ENCODE results near the gene KCND2.

KCND2 gene

DNA sequence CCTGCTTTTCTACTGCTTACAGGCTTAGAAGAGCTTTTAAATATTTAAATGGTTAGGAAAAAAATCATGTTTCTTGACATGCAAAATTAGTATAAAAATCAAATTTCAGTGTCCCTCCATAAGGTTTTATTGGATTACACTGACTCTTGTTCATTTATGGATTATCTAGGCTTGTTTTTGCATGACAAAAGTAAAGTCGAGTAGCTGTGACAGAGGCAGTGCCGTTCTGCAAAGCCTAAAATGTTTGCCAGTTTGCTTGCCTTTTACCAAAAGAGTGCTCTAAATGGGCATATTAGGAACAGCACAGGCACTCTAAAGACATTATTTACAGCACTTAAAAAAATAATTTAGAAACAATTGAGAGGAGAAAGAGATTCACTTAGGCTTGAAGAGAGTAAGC lies 445.4 kb downstream of the KCND2 start:
- TF ChIP-seq, protein P1, sequence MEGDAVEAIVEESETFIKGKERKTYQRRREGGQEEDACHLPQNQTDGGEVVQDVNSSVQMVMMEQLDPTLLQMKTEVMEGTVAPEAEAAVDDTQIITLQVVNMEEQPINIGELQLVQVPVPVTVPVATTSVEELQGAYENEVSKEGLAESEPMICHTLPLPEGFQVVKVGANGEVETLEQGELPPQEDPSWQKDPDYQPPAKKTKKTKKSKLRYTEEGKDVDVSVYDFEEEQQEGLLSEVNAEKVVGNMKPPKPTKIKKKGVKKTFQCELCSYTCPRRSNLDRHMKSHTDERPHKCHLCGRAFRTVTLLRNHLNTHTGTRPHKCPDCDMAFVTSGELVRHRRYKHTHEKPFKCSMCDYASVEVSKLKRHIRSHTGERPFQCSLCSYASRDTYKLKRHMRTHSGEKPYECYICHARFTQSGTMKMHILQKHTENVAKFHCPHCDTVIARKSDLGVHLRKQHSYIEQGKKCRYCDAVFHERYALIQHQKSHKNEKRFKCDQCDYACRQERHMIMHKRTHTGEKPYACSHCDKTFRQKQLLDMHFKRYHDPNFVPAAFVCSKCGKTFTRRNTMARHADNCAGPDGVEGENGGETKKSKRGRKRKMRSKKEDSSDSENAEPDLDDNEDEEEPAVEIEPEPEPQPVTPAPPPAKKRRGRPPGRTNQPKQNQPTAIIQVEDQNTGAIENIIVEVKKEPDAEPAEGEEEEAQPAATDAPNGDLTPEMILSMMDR (conservative IDR thresholded peaks at IDR 0.05; ENCODE audit: control insufficient read depth, insufficient read depth, low read depth, low read length), result no peak
- no peak for DNase-seq (ENCODE audit: low read depth)
- H3K4me3 ChIP-seq (ENCODE audit: control insufficient read depth, low read depth, low read length), result no peak overlapping the region

GRCh38 chr7:120720317-120720716 lies 447.3 kb downstream of the KCND2 start:
- no peak overlapping the region for H3K4me3 ChIP-seq (ENCODE audit: control insufficient read depth, low read depth, low read length)
- TF ChIP-seq, protein P1 (conservative IDR thresholded peaks at IDR 0.05; ENCODE audit: control insufficient read depth, insufficient read depth, low read depth, low read length), result no peak
- DNase-seq (ENCODE audit: low read depth), result no peak

- H3K4me3 ChIP-seq (ENCODE audit: control insufficient read depth, low read depth, low read length), result no peak overlapping the region
- DNase-seq (ENCODE audit: low read depth), result no peak
- TF ChIP-seq, protein P1 (conservative IDR thresholded peaks at IDR 0.05; ENCODE audit: control insufficient read depth, insufficient read depth, low read depth, low read length), result no peak
These were observed 450.8 kb downstream of the KCND2 start for GRCh38 chr7:120723465-120724385.

DNA sequence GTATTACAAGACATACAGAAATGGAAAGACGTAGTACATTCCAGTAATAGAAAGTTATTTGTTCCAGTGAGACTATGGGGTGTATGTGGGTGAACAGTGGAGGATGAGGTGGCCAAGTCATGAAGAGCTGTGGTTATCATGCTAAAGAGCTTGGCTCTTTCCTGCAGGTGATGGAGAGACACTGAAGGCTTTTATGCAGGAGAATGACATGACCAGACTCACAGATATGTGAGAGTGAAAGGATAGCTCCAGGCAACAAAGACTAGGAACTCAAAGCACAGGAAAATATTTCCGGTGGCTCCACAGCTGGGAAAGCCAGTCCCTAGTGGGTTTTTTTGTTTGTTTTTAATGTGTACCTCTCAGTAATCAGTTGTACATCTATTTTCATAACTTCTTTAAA lies 451.5 kb downstream of the KCND2 start:
- TF ChIP-seq, protein P1 (conservative IDR thresholded peaks at IDR 0.05; ENCODE audit: control insufficient read depth, insufficient read depth, low read depth, low read length), result no peak
- no peak overlapping the region for H3K4me3 ChIP-seq (ENCODE audit: control insufficient read depth, low read depth, low read length)
- DNase-seq (ENCODE audit: low read depth), result no peak

GRCh38 chr7:120724955-120725354 lies 452.0 kb downstream of the KCND2 start:
- TF ChIP-seq, protein P1 (conservative IDR thresholded peaks at IDR 0.05; ENCODE audit: control insufficient read depth, insufficient read depth, low read depth, low read length), result no peak
- H3K4me3 ChIP-seq (ENCODE audit: control insufficient read depth, low read depth, low read length), result no peak overlapping the region

DNA sequence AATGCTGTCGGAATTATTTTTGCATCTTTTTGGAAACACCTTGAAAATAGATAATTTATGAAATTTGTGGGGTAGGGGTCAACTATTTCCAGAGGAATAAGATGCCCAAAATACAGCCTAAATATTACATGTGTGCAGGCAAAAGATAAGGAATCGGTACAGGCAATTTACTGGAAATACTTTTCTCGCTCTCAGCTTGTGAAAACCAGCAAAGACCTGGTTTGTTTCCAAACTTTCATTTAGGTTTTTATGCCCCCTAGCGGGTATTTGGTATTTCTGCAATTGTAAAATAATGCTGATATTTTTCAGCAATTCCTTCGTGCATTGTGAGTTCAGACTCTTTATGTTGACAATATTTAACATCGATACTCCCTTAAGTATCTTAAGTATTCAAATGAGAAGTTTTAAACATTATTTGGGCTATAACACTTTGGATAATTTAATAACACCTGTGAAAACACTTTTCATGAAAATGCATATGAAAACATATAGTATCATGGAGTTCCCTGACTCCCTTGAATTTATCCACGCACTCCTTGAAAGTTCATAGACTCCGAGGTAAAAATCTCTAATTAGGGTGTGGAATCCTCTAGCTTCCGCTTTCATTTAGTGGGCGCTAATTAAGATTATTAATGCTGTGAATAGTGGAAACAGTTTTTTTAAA lies 452.5 kb downstream of the KCND2 start:
- peak; percentile 63 for DNase-seq (ENCODE audit: low read depth)
- TF ChIP-seq, protein P1 (conservative IDR thresholded peaks at IDR 0.05; ENCODE audit: control insufficient read depth, insufficient read depth, low read depth, low read length), result peak; percentile 60

More at GRCh38 chr7:120724955-120725354, 452.0 kb downstream of the KCND2 start:
- DNase-seq (ENCODE audit: low read depth), result no peak

More for the DNA sequence above, 452.5 kb downstream of the KCND2 start:
- H3K4me3 ChIP-seq (ENCODE audit: control insufficient read depth, low read depth, low read length), result no peak overlapping the region

Data from fibroblast of mammary gland (primary cell).